ENCODE results near the gene GPS1. TPM values are rescaled to one million over a fixed set of nuclear protein-coding genes. Genes with fewer than 3 reads are reported as not detected.

Gene GPS1
- total RNA-seq, 1 donor from 2014 or later, result 102 TPM

DNA sequence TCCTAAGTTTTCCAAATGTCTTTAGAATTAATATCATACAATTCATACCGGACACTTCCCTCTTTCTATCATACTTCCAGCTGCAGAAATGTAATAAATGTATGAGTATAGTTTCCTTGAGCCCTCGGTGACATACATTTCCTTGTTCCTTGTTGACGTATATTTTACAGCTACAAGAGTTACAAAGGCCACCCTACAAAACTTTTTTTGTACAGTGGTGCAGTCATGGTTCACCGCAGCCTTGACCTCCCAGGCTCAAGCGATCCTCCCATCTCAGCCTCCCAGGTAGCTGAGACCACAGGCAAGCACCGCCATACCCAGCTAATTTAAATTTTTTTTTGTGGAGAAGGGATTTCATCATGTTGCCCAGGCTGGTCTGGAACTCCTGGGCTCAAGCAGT lies 21.1 kb downstream of the GPS1 start:
- TF ChIP-seq, protein P1, sequence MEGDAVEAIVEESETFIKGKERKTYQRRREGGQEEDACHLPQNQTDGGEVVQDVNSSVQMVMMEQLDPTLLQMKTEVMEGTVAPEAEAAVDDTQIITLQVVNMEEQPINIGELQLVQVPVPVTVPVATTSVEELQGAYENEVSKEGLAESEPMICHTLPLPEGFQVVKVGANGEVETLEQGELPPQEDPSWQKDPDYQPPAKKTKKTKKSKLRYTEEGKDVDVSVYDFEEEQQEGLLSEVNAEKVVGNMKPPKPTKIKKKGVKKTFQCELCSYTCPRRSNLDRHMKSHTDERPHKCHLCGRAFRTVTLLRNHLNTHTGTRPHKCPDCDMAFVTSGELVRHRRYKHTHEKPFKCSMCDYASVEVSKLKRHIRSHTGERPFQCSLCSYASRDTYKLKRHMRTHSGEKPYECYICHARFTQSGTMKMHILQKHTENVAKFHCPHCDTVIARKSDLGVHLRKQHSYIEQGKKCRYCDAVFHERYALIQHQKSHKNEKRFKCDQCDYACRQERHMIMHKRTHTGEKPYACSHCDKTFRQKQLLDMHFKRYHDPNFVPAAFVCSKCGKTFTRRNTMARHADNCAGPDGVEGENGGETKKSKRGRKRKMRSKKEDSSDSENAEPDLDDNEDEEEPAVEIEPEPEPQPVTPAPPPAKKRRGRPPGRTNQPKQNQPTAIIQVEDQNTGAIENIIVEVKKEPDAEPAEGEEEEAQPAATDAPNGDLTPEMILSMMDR (IDR thresholded peaks at IDR 0.05; ENCODE audit: insufficient read depth, low read depth, low read length), result no peak
- TF ChIP-seq EZH2 (IDR thresholded peaks at IDR 0.05; ENCODE audit: insufficient read depth, low read length), result no peak
- no peak overlapping the region for H3K4me2 ChIP-seq (ENCODE audit: low read length)
- H3K79me2 ChIP-seq (ENCODE audit: insufficient read depth, low read length), result no peaks in the 10 kb centered on the region
- no peak overlapping the region for H3K9ac ChIP-seq (ENCODE audit: low read length)
- no peaks in the 10 kb centered on the region for H3K9me3 ChIP-seq (ENCODE audit: insufficient read depth, low read depth, low read length)
- H4K20me1 ChIP-seq (ENCODE audit: insufficient read depth, low read length), result peaks cover 2% of the 10 kb centered on the region
- Mint-ChIP-seq H3K9me3 (ENCODE audit: unreplicated experiment) (no peaks in the 10 kb centered on the region), H3K27me3 (ENCODE audit: low read depth, unreplicated experiment) (peaks cover 3% of the 10 kb centered on the region), H3K36me3 (ENCODE audit: low read depth, unreplicated experiment) (no peaks in the 10 kb centered on the region), H3K4me3 (ENCODE audit: unreplicated experiment) (no peak overlapping the region), H3K4me1 (ENCODE audit: low read depth, unreplicated experiment) (no peaks in the 10 kb centered on the region), H3K27ac (ENCODE audit: unreplicated experiment) (no peak overlapping the region)
- DNase-seq (ENCODE audit: low read depth) (no peak), FAIRE-seq (no peak)
- no peaks in the 10 kb centered on the region for H3K4me1 ChIP-seq (ENCODE audit: insufficient read depth, low read length)
- no peaks in the 10 kb centered on the region for H3K36me3 ChIP-seq (ENCODE audit: insufficient read depth, low read length)
- H2AFZ ChIP-seq (ENCODE audit: low read depth, low read length), result no peak overlapping the region
- H3K27ac ChIP-seq (ENCODE audit: low read depth, low read length), result no peak overlapping the region
- no peak overlapping the region for H3K4me3 ChIP-seq (ENCODE audit: insufficient read depth, low read depth, low read length)
- H3K27me3 ChIP-seq (ENCODE audit: insufficient read depth, low read length), result no peaks in the 10 kb centered on the region

DNA sequence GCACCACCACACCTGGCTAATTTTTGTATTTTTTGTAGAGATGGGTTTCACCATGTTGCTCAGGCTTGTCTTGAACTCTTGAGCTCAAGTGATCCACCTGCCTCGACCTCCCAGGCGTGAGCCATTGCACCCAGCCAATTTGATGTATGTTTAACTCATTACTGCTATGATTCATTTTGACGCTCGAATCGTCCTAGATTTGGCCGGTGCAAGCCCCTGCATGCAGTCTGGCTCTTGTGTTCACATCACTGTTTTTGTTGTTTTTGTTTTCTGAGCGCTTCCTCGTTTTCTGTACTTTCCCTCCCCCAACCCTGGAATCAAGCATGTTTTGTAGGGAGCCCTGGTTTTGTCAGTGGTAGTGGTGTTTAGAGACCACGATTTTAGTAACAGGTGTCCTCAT lies 21.7 kb downstream of the GPS1 start:
- Histone ChIP-seq H3K27me3 (ENCODE audit: insufficient read depth, low read length) (no peaks in the 10 kb centered on the region), H3K36me3 (ENCODE audit: insufficient read depth, low read length) (no peaks in the 10 kb centered on the region), H4K20me1 (ENCODE audit: insufficient read depth, low read length) (peaks cover 6% of the 10 kb centered on the region), H3K9ac (ENCODE audit: low read length) (no peak overlapping the region), H3K4me1 (ENCODE audit: insufficient read depth, low read length) (no peaks in the 10 kb centered on the region), H3K27ac (ENCODE audit: low read depth, low read length) (no peak overlapping the region), H3K9me3 (ENCODE audit: insufficient read depth, low read depth, low read length) (no peaks in the 10 kb centered on the region), H3K79me2 (ENCODE audit: insufficient read depth, low read length) (no peaks in the 10 kb centered on the region), H3K4me3 (ENCODE audit: insufficient read depth, low read depth, low read length) (no peak overlapping the region), H3K4me2 (ENCODE audit: low read length) (no peak overlapping the region), H2AFZ (ENCODE audit: low read depth, low read length) (no peak overlapping the region)
- TF ChIP-seq EZH2 (IDR thresholded peaks at IDR 0.05; ENCODE audit: insufficient read depth, low read length), result no peak
- TF ChIP-seq, protein P1 (IDR thresholded peaks at IDR 0.05; ENCODE audit: insufficient read depth, low read depth, low read length), result no peak
- H3K36me3 Mint-ChIP-seq (ENCODE audit: low read depth, unreplicated experiment), result peaks cover 2% of the 10 kb centered on the region
- no peak for DNase-seq (ENCODE audit: low read depth)
- no peaks in the 10 kb centered on the region for H3K4me1 Mint-ChIP-seq (ENCODE audit: low read depth, unreplicated experiment)
- H3K27ac Mint-ChIP-seq (ENCODE audit: unreplicated experiment), result no peak overlapping the region
- FAIRE-seq, result no peak
- H3K9me3 Mint-ChIP-seq (ENCODE audit: unreplicated experiment), result no peaks in the 10 kb centered on the region
- H3K4me3 Mint-ChIP-seq (ENCODE audit: unreplicated experiment), result no peak overlapping the region
- H3K27me3 Mint-ChIP-seq (ENCODE audit: low read depth, unreplicated experiment), result peaks cover 3% of the 10 kb centered on the region

DNA sequence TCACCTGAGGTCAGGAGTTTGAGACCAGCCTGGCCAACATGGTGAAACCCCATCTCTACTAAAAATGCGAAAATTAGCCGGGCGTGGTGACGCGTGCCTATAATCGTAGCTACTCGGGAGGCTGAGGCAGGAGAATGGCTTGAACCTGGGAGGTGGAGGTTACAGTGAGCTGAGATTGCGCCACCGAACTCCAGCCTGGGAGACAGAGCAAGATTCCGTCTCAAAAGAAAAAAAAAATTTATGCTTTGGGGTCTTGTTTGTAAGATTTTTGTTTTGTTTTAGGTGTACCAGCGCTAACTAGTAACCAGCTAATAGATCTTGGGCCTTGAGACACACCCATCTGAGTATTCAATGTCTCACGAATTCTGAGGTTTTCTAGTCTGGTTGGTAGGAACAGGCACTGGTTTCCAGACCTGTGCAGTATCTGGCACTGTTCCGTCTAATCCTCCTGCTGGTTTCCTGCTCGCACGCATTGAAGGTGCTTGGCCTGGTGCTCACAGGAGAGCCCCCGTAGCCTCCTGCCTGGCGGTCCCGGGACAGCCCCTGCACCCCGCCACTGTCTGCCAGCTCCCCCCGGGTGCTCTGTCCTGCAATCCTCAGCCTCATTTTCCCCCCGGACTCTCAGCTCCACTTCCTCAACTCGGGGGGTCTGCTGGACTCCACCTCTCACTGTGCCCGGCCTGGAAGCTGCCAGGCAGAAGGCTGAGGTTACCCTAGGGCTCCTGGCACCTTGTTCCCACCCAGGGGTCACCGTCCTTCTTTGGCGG lies 24.5 kb downstream of the GPS1 start:
- Mint-ChIP-seq H3K27me3 (ENCODE audit: low read depth, unreplicated experiment) (peaks cover 3% of the 10 kb centered on the region), H3K4me3 (ENCODE audit: unreplicated experiment) (no peak overlapping the region)

More for the DNA sequence above, 24.5 kb downstream of the GPS1 start:
- no peak overlapping the region for H3K27ac ChIP-seq (ENCODE audit: low read depth, low read length)
- H3K4me1 ChIP-seq (ENCODE audit: insufficient read depth, low read length), result no peaks in the 10 kb centered on the region
- no peak for FAIRE-seq
- Mint-ChIP-seq H3K36me3 (ENCODE audit: low read depth, unreplicated experiment) (peaks cover 2% of the 10 kb centered on the region), H3K4me1 (ENCODE audit: low read depth, unreplicated experiment) (no peaks in the 10 kb centered on the region), H3K27ac (ENCODE audit: unreplicated experiment) (no peak overlapping the region), H3K9me3 (ENCODE audit: unreplicated experiment) (no peaks in the 10 kb centered on the region)
- H3K36me3 ChIP-seq (ENCODE audit: insufficient read depth, low read length), result no peaks in the 10 kb centered on the region
- no peak overlapping the region for H3K9ac ChIP-seq (ENCODE audit: low read length)
- H2AFZ ChIP-seq (ENCODE audit: low read depth, low read length), result no peak overlapping the region
- DNase-seq (ENCODE audit: low read depth), result no peak
- TF ChIP-seq, protein P1 (IDR thresholded peaks at IDR 0.05; ENCODE audit: insufficient read depth, low read depth, low read length), result no peak
- no peak for TF ChIP-seq EZH2 (IDR thresholded peaks at IDR 0.05; ENCODE audit: insufficient read depth, low read length)
- peaks cover 27% of the 10 kb centered on the region for H4K20me1 ChIP-seq (ENCODE audit: insufficient read depth, low read length)
- H3K79me2 ChIP-seq (ENCODE audit: insufficient read depth, low read length), result no peaks in the 10 kb centered on the region
- H3K9me3 ChIP-seq (ENCODE audit: insufficient read depth, low read depth, low read length), result no peaks in the 10 kb centered on the region
- no peaks in the 10 kb centered on the region for H3K27me3 ChIP-seq (ENCODE audit: insufficient read depth, low read length)
- no peak overlapping the region for H3K4me3 ChIP-seq (ENCODE audit: insufficient read depth, low read depth, low read length)
- H3K4me2 ChIP-seq (ENCODE audit: low read length), result no peak overlapping the region
